Vagina (tissue), 2 donors: ENCODE measurements around the gene CTNNBL1. TPM values are rescaled to one million over a fixed set of nuclear protein-coding genes. Genes with fewer than 3 reads are reported as not detected.
"Not testable (repeated sequence)": the region's sequence is repeated elsewhere in the genome, so short reads cannot be mapped to it uniquely, and the experiment has no call there.

Source experiments
- DNase-seq, 2 donors: peaks; one replicate each; pipeline ENCODE4 v3.0.0-alpha.2; 2017; ENCODE audit errors: extremely low spot score in 2 of 2
- H3K27ac ChIP-seq: fragments of 200-600 bp; sonication (generic); one replicate; pipeline ENCODE4 v1.5.1; 2019
- H3K27me3 ChIP-seq: fragments of 200-600 bp; sonication (generic); one replicate; pipeline ENCODE4 v1.5.1; 2019
- H3K36me3 ChIP-seq, 2 donors: fragments of 200-600 bp; sonication (generic); one replicate each; pipeline ENCODE4 v1.5.1; 2017 to 2019
- H3K4me1 ChIP-seq: fragments of 200-600 bp; sonication (generic); one replicate; pipeline ENCODE4 v1.5.1; 2019
- H3K4me3 ChIP-seq, 2 donors: fragments of 200-600 bp; sonication (generic); 1 replicate in 1 of 2; 2 replicates in 1 of 2; pipeline ENCODE4 v1.5.1; 2016 to 2019
- H3K9me3 ChIP-seq: fragments of 200-600 bp; sonication (generic); one replicate; pipeline ENCODE4 v1.5.1; 2019
- POLR2A ChIP-seq, 2 donors: fragments of 450-650 bp; IDR thresholded peaks; one replicate each; pipeline ENCODE4 v1.6.1; 2017; ENCODE audit warnings: antibody characterized with exemption in 2 of 2, mild to moderate bottlenecking in 2 of 2, moderate library complexity in 2 of 2
- POLR2AphosphoS5 ChIP-seq, 2 donors: sonication (generic); formaldehyde crosslinking; IDR thresholded peaks; one replicate each; pipeline ENCODE4 v1.9.0; 2017; ENCODE audit warnings: antibody characterized with exemption in 2 of 2, mild to moderate bottlenecking in 2 of 2, low read depth in 1 of 2; ENCODE audit not compliant: insufficient read depth in 1 of 2
- intact Hi-C: fragments of 100-400 bp; cut with DNase I; formaldehyde crosslinking; loops from one replicate; pipeline ENCODE4 v1.15.1; 2023
- total RNA-seq: library from RNA; depleted of rRNA; stranded (reverse); fragments of >200 nt; gene quantifications from one replicate; pipeline ENCODE4 v1.2.3, GENCODE V29; 2016
- TF ChIP-seq, protein P1 (sequence below), 3 experiments: fragments of 450-650 bp in 2 of 3; fragments of 200-600 bp in 1 of 3; sonication (generic) in 1 of 3; IDR thresholded peaks; one replicate each; pipeline ENCODE4 v1.5.1; 2017 to 2019; ENCODE audit warnings: antibody characterized with exemption in 3 of 3, mild to moderate bottlenecking in 2 of 3, moderate library complexity in 2 of 3

Gene CTNNBL1
- total RNA-seq, 1 donor from 2014 or later: 40.3 TPM

DNA sequence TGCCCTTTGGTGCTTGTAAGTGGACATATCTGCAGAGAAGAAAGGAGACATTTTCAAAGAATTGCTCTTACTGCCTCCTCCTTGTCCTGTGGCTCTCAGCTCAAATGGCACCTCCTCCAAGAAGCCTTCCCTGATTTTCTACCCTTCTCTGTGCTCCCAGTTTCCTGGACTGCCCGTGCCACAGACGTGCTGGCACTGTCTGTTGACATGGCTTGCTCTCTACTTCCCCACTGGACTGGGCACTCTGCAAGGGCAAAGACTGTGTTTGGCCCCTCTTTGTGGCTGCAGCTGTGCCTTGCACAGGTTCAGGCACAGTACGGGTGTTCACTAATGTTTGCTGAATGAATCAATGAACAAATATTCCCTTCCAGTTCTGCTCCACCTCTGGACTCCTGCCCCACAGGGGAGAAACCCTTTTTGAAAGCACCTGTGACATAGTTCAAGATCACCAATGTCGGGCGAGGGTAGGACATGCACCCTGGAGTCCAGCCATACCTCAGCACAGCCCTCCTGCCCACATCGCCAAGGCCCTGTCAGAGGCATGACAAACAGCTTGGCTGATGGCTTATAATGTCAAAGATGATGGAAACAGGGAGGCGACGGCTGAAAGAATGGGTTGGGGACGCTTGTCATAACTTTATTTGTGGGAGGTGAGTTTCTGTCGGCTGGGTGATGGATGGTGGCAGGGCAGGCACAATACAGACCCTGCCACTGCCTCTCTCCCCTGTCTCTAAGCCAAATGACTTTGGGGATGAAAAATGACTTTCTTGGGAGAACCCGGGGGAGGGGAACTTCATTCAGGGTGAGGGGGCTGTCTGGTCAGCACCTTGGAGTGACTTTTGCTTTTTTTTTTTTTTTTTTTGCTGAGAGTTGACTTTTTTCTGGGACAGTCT lies 15.6 kb upstream of the CTNNBL1 start:
- intact Hi-C loops: no loop called here
- Histone ChIP-seq H3K4me3 (no peak overlapping the region), H3K4me1 (no peaks in the 10 kb centered on the region), H3K27ac (no peak overlapping the region), H3K9me3 (no peaks in the 10 kb centered on the region), H3K27me3 (no peaks in the 10 kb centered on the region), H3K36me3 (no peaks in the 10 kb centered on the region)
- DNase-seq: no peak
- TF ChIP-seq, protein P1, sequence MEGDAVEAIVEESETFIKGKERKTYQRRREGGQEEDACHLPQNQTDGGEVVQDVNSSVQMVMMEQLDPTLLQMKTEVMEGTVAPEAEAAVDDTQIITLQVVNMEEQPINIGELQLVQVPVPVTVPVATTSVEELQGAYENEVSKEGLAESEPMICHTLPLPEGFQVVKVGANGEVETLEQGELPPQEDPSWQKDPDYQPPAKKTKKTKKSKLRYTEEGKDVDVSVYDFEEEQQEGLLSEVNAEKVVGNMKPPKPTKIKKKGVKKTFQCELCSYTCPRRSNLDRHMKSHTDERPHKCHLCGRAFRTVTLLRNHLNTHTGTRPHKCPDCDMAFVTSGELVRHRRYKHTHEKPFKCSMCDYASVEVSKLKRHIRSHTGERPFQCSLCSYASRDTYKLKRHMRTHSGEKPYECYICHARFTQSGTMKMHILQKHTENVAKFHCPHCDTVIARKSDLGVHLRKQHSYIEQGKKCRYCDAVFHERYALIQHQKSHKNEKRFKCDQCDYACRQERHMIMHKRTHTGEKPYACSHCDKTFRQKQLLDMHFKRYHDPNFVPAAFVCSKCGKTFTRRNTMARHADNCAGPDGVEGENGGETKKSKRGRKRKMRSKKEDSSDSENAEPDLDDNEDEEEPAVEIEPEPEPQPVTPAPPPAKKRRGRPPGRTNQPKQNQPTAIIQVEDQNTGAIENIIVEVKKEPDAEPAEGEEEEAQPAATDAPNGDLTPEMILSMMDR (IDR thresholded peaks at IDR 0.05): no peak
- TF ChIP-seq POLR2AphosphoS5 (IDR thresholded peaks at IDR 0.05; ENCODE audit: insufficient read depth in 1 of 2, low read depth in 1 of 2) (no peak), POLR2A (IDR thresholded peaks at IDR 0.05) (no peak)

DNA sequence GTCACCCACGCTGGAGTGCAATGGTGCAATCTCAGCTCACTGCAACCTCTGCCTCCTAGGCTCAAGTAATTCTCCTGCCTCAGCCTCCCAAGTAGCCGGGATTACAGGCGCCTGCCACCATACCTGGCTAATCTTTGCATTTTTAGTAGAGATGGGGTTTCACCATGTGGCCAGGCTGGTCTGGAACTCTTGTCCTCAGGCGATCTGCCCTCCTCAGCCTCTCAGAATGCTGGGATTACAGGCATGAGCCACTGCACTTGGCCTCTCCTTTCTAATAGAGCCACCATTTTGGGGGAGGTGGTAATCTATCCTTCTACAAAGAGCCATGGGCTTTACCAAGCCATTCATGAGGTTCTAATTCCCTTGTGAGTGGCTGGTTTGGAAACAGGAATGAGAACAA lies 14.1 kb upstream of the CTNNBL1 start:
- H3K36me3 ChIP-seq, H3K4me1 ChIP-seq, H3K27me3 ChIP-seq, H3K4me3 ChIP-seq, intact Hi-C loops, H3K9me3 ChIP-seq, DNase-seq, H3K27ac ChIP-seq: not testable (repeated sequence)

DNA sequence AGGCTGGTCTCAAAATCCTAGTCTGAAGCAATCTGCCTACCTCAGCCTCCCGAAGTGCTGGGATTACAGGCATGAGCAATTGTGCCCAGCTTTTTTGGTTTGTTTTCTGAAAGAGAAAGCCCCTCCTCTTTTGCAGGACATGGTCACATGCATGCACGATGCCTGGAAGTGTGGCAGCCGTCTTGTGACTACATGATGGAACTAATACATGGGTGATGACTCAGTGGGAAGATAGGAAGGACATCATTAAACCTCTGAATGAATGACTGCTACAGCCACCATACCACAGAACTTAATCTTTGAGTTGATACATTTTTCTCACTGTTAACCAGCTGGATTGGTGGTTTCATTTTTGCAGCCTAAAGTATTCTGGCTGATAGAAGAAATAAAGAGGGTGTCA lies 13.4 kb upstream of the CTNNBL1 start:
- no peak for DNase-seq
- no peak overlapping the region for H3K4me3 ChIP-seq
- H3K36me3 ChIP-seq: no peaks in the 10 kb centered on the region
- no peak overlapping the region for H3K27ac ChIP-seq
- H3K9me3 ChIP-seq: no peaks in the 10 kb centered on the region
- no peaks in the 10 kb centered on the region for H3K4me1 ChIP-seq
- H3K27me3 ChIP-seq: no peaks in the 10 kb centered on the region
- intact Hi-C loops: no loop called here
- TF ChIP-seq POLR2A (IDR thresholded peaks at IDR 0.05) (no peak), POLR2AphosphoS5 (IDR thresholded peaks at IDR 0.05; ENCODE audit: insufficient read depth in 1 of 2, low read depth in 1 of 2) (no peak)
- TF ChIP-seq, protein P1 (IDR thresholded peaks at IDR 0.05): no peak

DNA sequence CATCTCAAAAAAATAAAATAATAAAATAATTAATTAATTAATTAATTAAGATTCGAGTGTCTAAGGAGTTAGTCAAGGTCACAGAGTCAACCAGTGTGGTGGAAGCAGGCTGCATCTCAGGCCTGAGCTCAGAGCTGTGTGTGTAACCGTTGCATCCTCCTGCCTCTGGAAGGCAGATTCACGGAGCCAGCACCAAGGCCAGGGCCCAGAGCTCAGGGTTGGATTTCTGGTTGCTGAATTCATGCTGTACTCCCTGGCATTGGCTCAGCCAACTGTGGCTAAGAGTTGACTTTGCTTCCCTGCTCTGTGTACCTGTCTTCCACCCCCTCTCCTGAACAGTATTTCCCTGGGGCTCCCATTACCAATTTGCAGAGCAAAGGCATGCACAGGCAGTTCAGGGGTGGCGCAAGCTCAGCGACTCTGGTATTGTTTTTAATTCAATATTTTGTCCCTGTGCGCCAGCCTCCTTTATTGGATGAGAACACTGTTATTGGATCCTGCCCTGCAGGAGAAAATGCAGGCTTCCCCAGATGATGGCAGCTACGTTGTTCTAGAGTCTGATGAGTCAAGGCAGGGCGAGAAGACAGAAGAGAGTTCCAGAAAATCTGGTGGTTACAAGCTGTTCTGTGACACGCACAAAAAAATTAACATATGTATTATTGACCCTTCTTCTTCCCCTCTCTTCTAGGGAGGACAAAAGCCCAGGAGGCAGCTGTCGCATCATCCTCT lies 12.3 kb upstream of the CTNNBL1 start:
- Histone ChIP-seq H3K9me3 (no peaks in the 10 kb centered on the region), H3K36me3 (no peaks in the 10 kb centered on the region), H3K4me1 (no peaks in the 10 kb centered on the region), H3K4me3 (no peak overlapping the region), H3K27ac (no peak overlapping the region), H3K27me3 (no peaks in the 10 kb centered on the region)
- TF ChIP-seq POLR2AphosphoS5 (IDR thresholded peaks at IDR 0.05; ENCODE audit: insufficient read depth in 1 of 2, low read depth in 1 of 2): no peak
- TF ChIP-seq POLR2A (IDR thresholded peaks at IDR 0.05): no peak
- TF ChIP-seq, protein P1 (IDR thresholded peaks at IDR 0.05): no peak
- intact Hi-C loops: no loop called here
- no peak for DNase-seq

DNA sequence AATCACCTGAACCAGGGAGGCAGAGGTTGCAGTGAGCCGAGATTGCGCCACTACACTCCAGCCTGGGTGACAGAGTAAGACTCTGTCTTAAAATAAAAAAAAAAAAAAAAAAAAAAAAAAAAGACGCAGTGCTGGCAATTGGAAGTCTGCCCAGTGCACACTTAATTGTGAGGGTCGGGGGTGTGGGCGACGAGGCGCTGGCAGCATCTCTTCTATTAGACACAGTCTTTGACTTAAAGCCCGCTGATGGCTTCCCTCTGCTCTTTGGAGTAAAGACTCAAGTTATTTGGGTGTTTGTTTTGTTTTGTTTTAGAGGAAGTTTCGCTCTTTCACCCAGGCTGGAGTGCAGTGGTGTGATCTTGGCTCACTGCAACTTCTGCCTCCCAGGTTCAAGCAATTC lies 10.7 kb upstream of the CTNNBL1 start:
- intact Hi-C loops, H3K4me1 ChIP-seq, H3K27me3 ChIP-seq, H3K27ac ChIP-seq, H3K9me3 ChIP-seq, DNase-seq, H3K4me3 ChIP-seq, H3K36me3 ChIP-seq: not testable (repeated sequence)
